GM10266 (cell line): Measurements from ENCODE around the gene GALNT17.

Experiments
- DNase-seq: peaks from one replicate; pipeline ENCODE4 v3.0.0; 2012; ENCODE audit errors: extremely low spot score
- CTCF ChIP-seq: IDR thresholded peaks from 2 replicates; pipeline ENCODE4 v1.5.1; 2012; ENCODE audit warnings: mild to moderate bottlenecking, low read depth; ENCODE audit not compliant: control insufficient read depth, insufficient read depth; ENCODE audit errors: missing control alignments

The GALNT17 gene

GRCh38 chr7:71393661-71394060 lies 261.7 kb downstream of the GALNT17 start:
- TF ChIP-seq CTCF: no peak
- DNase-seq: no peak

- no peak for DNase-seq
- no peak for TF ChIP-seq CTCF
Observed at GRCh38 chr7:71402684-71403083, 270.7 kb downstream of the GALNT17 start.

- TF ChIP-seq CTCF: no peak
- no peak for DNase-seq
Observed at GRCh38 chr7:71403202-71403946, 271.4 kb downstream of the GALNT17 start.

GRCh38 chr7:71404726-71405345 lies 272.9 kb downstream of the GALNT17 start:
- no peak for TF ChIP-seq CTCF
- DNase-seq: no peak

- DNase-seq: no peak
- no peak for TF ChIP-seq CTCF
Observed at GRCh38 chr7:71408271-71408670, 276.3 kb downstream of the GALNT17 start.

- DNase-seq: no peak
- TF ChIP-seq CTCF: no peak
Observed at GRCh38 chr7:71409550-71410157, 277.7 kb downstream of the GALNT17 start.

- TF ChIP-seq CTCF: no peak
- DNase-seq: no peak
Observed at GRCh38 chr7:71411475-71411874, 279.5 kb downstream of the GALNT17 start.
